Activated T-cell treated with anti-CD3 and anti-CD28 coated beads, Interleukin-2, amount 50 U/mL, for 24 hours (primary cell): Measurements from ENCODE around the gene RNF225.
"Not testable (repeated sequence)": the region's sequence is repeated elsewhere in the genome, so short reads cannot be mapped to it uniquely, and the experiment has no call there.

Source experiments
- DNase-seq: peaks from one replicate; pipeline ENCODE4 v3.0.0-alpha.2; 2020
- H3K27ac Mint-ChIP-seq: 2 replicates; pipeline ENCODE4 v1.8.0; 2020; ENCODE audit warnings: mild to moderate bottlenecking, mixed read lengths
- H3K27me3 Mint-ChIP-seq: 2 replicates; pipeline ENCODE4 v1.8.0; 2020; ENCODE audit warnings: mixed read lengths
- H3K36me3 Mint-ChIP-seq: 2 replicates; pipeline ENCODE4 v1.8.0; 2020; ENCODE audit warnings: low read depth, mixed read lengths
- H3K4me1 Mint-ChIP-seq: 2 replicates; pipeline ENCODE4 v1.8.0; 2020; ENCODE audit warnings: low read depth, mixed read lengths
- H3K4me3 Mint-ChIP-seq: 2 replicates; pipeline ENCODE4 v1.8.0; 2020; ENCODE audit warnings: mild to moderate bottlenecking, moderate library complexity, mixed read lengths
- H3K9me3 Mint-ChIP-seq: 2 replicates; pipeline ENCODE4 v1.8.0; 2020; ENCODE audit warnings: mixed read lengths

Gene RNF225

GRCh38 chr19:58406818-58407657 is 11.6 kb downstream of the RNF225 start:
- peak overlapping the region; percentile 83 for H3K4me3 Mint-ChIP-seq
- H3K27me3 Mint-ChIP-seq: no peaks in the 10 kb centered on the region
- peak overlapping the region; percentile 96 for H3K27ac Mint-ChIP-seq
- peaks cover 26% of the 10 kb centered on the region for H3K36me3 Mint-ChIP-seq
- H3K4me1 Mint-ChIP-seq: peaks cover 44% of the 10 kb centered on the region
- no peak for DNase-seq
- H3K9me3 Mint-ChIP-seq: no peaks in the 10 kb centered on the region

- H3K4me3 Mint-ChIP-seq: peak overlapping the region; percentile 83
- H3K9me3 Mint-ChIP-seq: no peaks in the 10 kb centered on the region
- peaks cover 31% of the 10 kb centered on the region for H3K36me3 Mint-ChIP-seq
- H3K27me3 Mint-ChIP-seq: no peaks in the 10 kb centered on the region
- peaks cover 44% of the 10 kb centered on the region for H3K4me1 Mint-ChIP-seq
- no peak for DNase-seq
- peak overlapping the region; percentile 96 for H3K27ac Mint-ChIP-seq
These were observed 12.2 kb downstream of the RNF225 start for GRCh38 chr19:58407658-58408151.

- H3K4me3 Mint-ChIP-seq: peak within 1 kb of the TSS; percentile 83
- H3K27ac Mint-ChIP-seq: peak within 1 kb of the TSS; percentile 96
- H3K27me3 Mint-ChIP-seq: no peaks in the 10 kb centered on the region
- peaks cover 35% of the 10 kb centered on the region for H3K36me3 Mint-ChIP-seq
- H3K9me3 Mint-ChIP-seq: no peaks in the 10 kb centered on the region
- peak; percentile 95 for DNase-seq
- H3K4me1 Mint-ChIP-seq: peaks cover 43% of the 10 kb centered on the region
These were observed 12.9 kb downstream of the RNF225 start, which contains the start of gene ZNF584 for GRCh38 chr19:58408152-58409009. ZNF584 (plus strand) TSS chr19:58408649; CDS start chr19:58409148, 499 bp downstream.

- peak; percentile 56 for DNase-seq
- H3K27ac Mint-ChIP-seq: peak overlapping the region; percentile 96
- H3K27me3 Mint-ChIP-seq: no peaks in the 10 kb centered on the region
- H3K9me3 Mint-ChIP-seq: no peaks in the 10 kb centered on the region
- H3K36me3 Mint-ChIP-seq: peaks cover 38% of the 10 kb centered on the region
- H3K4me1 Mint-ChIP-seq: peaks cover 38% of the 10 kb centered on the region
- H3K4me3 Mint-ChIP-seq: peak overlapping the region; percentile 83
These were observed 13.7 kb downstream of the RNF225 start for GRCh38 chr19:58409010-58409790.

- Mint-ChIP-seq H3K9me3 (peaks cover 2% of the 10 kb centered on the region), H3K4me1 (peaks cover 5% of the 10 kb centered on the region), H3K36me3 (peaks cover 74% of the 10 kb centered on the region), H3K4me3 (no peak overlapping the region), H3K27me3 (no peaks in the 10 kb centered on the region), H3K27ac (no peak overlapping the region)
- DNase-seq: no peak
These were observed 21.1 kb downstream of the RNF225 start for GRCh38 chr19:58416604-58417003.

- Mint-ChIP-seq H3K27ac (no peak overlapping the region), H3K9me3 (peaks cover 2% of the 10 kb centered on the region), H3K4me1 (peaks cover 5% of the 10 kb centered on the region), H3K4me3 (no peak overlapping the region), H3K36me3 (peaks cover 76% of the 10 kb centered on the region), H3K27me3 (no peaks in the 10 kb centered on the region)
- DNase-seq: no peak
These were observed 21.6 kb downstream of the RNF225 start for GRCh38 chr19:58417071-58417470.

GRCh38 chr19:58428617-58429016 is 33.2 kb downstream of the RNF225 start:
- Mint-ChIP-seq H3K27me3 (no peaks in the 10 kb centered on the region), H3K27ac (no peak overlapping the region), H3K9me3 (peaks cover 44% of the 10 kb centered on the region), H3K36me3 (peaks cover 76% of the 10 kb centered on the region), H3K4me1 (no peaks in the 10 kb centered on the region), H3K4me3 (no peak overlapping the region)
- DNase-seq: no peak

GRCh38 chr19:58429745-58430144 is 34.3 kb downstream of the RNF225 start:
- Mint-ChIP-seq H3K27ac (no peak overlapping the region), H3K36me3 (peaks cover 84% of the 10 kb centered on the region), H3K9me3 (peaks cover 53% of the 10 kb centered on the region), H3K4me3 (no peak overlapping the region), H3K27me3 (no peaks in the 10 kb centered on the region), H3K4me1 (no peaks in the 10 kb centered on the region)
- DNase-seq: no peak

- Mint-ChIP-seq H3K4me1 (peaks cover 9% of the 10 kb centered on the region), H3K27ac (no peak overlapping the region), H3K36me3 (peaks cover 98% of the 10 kb centered on the region), H3K27me3 (no peaks in the 10 kb centered on the region), H3K4me3 (no peak overlapping the region), H3K9me3 (peaks cover 77% of the 10 kb centered on the region)
- DNase-seq: no peak
These were observed 38.8 kb downstream of the RNF225 start for GRCh38 chr19:58434217-58434616.

GRCh38 chr19:58439576-58440554 is 44.4 kb downstream of the RNF225 start, which contains the start of gene ZNF132:
ZNF132 (minus strand) TSS chr19:58440153; CDS start chr19:58439821, 332 bp downstream.
- Mint-ChIP-seq H3K4me3 (peak within 1 kb of the TSS; percentile 87), H3K36me3 (peaks cover 54% of the 10 kb centered on the region), H3K27ac (peak within 1 kb of the TSS; percentile 96), H3K4me1 (peaks cover 30% of the 10 kb centered on the region), H3K9me3 (peaks cover 50% of the 10 kb centered on the region), H3K27me3 (no peaks in the 10 kb centered on the region)
- DNase-seq: peak; percentile 93

GRCh38 chr19:58440556-58440955 is 45.1 kb downstream of the RNF225 start:
- Mint-ChIP-seq H3K36me3 (peaks cover 47% of the 10 kb centered on the region), H3K9me3 (peaks cover 43% of the 10 kb centered on the region), H3K27ac (peak overlapping the region; percentile 96), H3K4me3 (peak overlapping the region; percentile 87), H3K27me3 (no peaks in the 10 kb centered on the region), H3K4me1 (peaks cover 30% of the 10 kb centered on the region)
- DNase-seq: no peak

- Mint-ChIP-seq H3K36me3 (peaks cover 23% of the 10 kb centered on the region), H3K9me3 (peaks cover 35% of the 10 kb centered on the region), H3K4me1 (peaks cover 29% of the 10 kb centered on the region), H3K27me3 (peaks cover 17% of the 10 kb centered on the region)
- not testable (repeated sequence) for DNase-seq, H3K4me3 Mint-ChIP-seq, H3K27ac Mint-ChIP-seq
These were observed 47.5 kb downstream of the RNF225 start for GRCh38 chr19:58442986-58443385.
